ENCODE data around the gene ARHGEF2. TPM values are rescaled to one million over a fixed set of nuclear protein-coding genes. Genes with fewer than 3 reads are reported as not detected.

ARHGEF2 gene
- total and polyA plus RNA-seq, 2 of the 13 experiments (the other 11 are each of a cell fraction or from before 2014, with no cell fraction given), result 16.1 to 32.1 TPM

DNA sequence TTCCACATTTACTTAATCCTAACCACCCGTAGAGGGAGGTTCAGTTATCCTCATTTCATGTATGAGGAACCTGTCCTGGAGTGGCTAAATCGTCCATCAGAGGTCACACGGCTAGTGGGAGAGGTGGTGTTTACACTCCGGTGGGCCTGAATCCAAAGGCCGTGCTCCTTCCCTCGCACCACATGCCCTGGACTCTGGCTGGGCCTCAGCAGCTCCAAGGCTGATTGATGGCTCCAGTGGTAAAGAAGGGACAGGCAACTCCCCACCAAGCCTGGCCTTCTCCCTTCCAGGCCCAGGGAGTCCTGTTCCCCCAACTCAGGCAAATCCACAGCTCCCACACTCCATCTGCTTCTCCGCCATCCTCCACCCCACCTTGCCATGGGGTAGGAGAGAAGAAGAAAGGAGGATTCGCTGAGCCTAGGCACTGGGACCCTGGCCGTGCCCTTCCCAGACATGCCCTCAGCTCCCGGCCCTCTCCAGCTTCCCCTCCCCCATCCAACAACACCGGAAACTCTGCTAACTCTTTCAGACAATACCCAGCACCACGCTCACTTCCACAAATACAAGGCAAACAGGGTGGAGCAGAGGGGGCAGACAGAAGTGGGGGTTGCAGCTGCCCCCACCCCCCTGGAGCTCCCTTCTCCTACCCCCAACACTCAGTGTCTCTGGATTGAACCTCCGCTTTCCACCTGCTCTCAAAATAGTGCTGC, 10.9 kb downstream of the ARHGEF2 start (continued):
- no peak for TF ChIP-seq DR1 (CRISPR knock-in tag; IDR thresholded peaks at IDR 0.05)
- no peak for TF ChIP-seq FOXA1 (IDR thresholded peaks at IDR 0.05)
- peak; percentile 95 for TF ChIP-seq FOXA1 (CRISPR knock-in tag; IDR thresholded peaks at IDR 0.05)
- no peak for TF ChIP-seq ZEB1 (IDR thresholded peaks at IDR 0.05; ENCODE audit: insufficient replicate concordance, low read depth)
- TF ChIP-seq, protein P1, sequence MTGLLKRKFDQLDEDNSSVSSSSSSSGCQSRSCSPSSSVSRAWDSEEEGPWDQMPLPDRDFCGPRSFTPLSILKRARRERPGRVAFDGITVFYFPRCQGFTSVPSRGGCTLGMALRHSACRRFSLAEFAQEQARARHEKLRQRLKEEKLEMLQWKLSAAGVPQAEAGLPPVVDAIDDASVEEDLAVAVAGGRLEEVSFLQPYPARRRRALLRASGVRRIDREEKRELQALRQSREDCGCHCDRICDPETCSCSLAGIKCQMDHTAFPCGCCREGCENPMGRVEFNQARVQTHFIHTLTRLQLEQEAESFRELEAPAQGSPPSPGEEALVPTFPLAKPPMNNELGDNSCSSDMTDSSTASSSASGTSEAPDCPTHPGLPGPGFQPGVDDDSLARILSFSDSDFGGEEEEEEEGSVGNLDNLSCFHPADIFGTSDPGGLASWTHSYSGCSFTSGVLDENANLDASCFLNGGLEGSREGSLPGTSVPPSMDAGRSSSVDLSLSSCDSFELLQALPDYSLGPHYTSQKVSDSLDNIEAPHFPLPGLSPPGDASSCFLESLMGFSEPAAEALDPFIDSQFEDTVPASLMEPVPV (CRISPR knock-in tag; IDR thresholded peaks at IDR 0.05), result no peak
- peak; percentile 96 for TF ChIP-seq ZNF883 (CRISPR knock-in tag; IDR thresholded peaks at IDR 0.05; ENCODE audit: not compliant biosample characterization)
- TF ChIP-seq, protein P2, sequence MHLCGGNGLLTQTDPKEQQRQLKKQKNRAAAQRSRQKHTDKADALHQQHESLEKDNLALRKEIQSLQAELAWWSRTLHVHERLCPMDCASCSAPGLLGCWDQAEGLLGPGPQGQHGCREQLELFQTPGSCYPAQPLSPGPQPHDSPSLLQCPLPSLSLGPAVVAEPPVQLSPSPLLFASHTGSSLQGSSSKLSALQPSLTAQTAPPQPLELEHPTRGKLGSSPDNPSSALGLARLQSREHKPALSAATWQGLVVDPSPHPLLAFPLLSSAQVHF (CRISPR knock-in tag; IDR thresholded peaks at IDR 0.05), result no peak
- no peak for TF ChIP-seq KDM5A (IDR thresholded peaks at IDR 0.05; ENCODE audit: borderline replicate concordance, low read length)
- no peak for TF ChIP-seq KDM3A (CRISPR knock-in tag; IDR thresholded peaks at IDR 0.05; ENCODE audit: low read depth)
- TF ChIP-seq, protein P3, sequence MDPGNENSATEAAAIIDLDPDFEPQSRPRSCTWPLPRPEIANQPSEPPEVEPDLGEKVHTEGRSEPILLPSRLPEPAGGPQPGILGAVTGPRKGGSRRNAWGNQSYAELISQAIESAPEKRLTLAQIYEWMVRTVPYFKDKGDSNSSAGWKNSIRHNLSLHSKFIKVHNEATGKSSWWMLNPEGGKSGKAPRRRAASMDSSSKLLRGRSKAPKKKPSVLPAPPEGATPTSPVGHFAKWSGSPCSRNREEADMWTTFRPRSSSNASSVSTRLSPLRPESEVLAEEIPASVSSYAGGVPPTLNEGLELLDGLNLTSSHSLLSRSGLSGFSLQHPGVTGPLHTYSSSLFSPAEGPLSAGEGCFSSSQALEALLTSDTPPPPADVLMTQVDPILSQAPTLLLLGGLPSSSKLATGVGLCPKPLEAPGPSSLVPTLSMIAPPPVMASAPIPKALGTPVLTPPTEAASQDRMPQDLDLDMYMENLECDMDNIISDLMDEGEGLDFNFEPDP (CRISPR knock-in tag; conservative IDR thresholded peaks at IDR 0.05), result no peak
- TF ChIP-seq ZNF382 (CRISPR knock-in tag; IDR thresholded peaks at IDR 0.05; ENCODE audit: borderline replicate concordance), result no peak
- no peak for TF ChIP-seq THYN1 (CRISPR knock-in tag; IDR thresholded peaks at IDR 0.05; ENCODE audit: borderline replicate concordance, low read depth)
- TF ChIP-seq, protein P4, sequence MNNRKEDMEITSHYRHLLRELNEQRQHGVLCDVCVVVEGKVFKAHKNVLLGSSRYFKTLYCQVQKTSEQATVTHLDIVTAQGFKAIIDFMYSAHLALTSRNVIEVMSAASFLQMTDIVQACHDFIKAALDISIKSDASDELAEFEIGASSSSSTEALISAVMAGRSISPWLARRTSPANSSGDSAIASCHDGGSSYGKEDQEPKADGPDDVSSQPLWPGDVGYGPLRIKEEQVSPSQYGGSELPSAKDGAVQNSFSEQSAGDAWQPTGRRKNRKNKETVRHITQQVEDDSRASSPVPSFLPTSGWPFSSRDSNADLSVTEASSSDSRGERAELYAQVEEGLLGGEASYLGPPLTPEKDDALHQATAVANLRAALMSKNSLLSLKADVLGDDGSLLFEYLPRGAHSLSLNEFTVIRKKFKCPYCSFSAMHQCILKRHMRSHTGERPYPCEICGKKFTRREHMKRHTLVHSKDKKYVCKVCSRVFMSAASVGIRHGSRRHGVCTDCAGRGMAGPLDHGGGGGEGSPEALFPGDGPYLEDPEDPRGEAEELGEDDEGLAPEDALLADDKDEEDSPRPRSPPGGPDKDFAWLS (CRISPR knock-in tag; IDR thresholded peaks at IDR 0.05; ENCODE audit: borderline replicate concordance), result no peak
- TF ChIP-seq NKX3-1 (CRISPR knock-in tag; IDR thresholded peaks at IDR 0.05), result no peak
- TF ChIP-seq ZNF607 (CRISPR knock-in tag; IDR thresholded peaks at IDR 0.05; ENCODE audit: borderline replicate concordance), result no peak
- TF ChIP-seq MBNL3 (CRISPR knock-in tag; conservative IDR thresholded peaks at IDR 0.05), result no peak
- TF ChIP-seq RFX5 (IDR thresholded peaks at IDR 0.05; ENCODE audit: low read depth, low read length), result no peak
- TF ChIP-seq, protein P5, sequence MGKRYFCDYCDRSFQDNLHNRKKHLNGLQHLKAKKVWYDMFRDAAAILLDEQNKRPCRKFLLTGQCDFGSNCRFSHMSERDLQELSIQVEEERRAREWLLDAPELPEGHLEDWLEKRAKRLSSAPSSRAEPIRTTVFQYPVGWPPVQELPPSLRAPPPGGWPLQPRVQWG (CRISPR knock-in tag; IDR thresholded peaks at IDR 0.05; ENCODE audit: borderline replicate concordance, low read depth), result no peak
- TF ChIP-seq ZNF792 (CRISPR knock-in tag; IDR thresholded peaks at IDR 0.05), result no peak
- no peak for TF ChIP-seq NR3C1 (CRISPR knock-in tag; IDR thresholded peaks at IDR 0.05)
- TF ChIP-seq, protein P6, sequence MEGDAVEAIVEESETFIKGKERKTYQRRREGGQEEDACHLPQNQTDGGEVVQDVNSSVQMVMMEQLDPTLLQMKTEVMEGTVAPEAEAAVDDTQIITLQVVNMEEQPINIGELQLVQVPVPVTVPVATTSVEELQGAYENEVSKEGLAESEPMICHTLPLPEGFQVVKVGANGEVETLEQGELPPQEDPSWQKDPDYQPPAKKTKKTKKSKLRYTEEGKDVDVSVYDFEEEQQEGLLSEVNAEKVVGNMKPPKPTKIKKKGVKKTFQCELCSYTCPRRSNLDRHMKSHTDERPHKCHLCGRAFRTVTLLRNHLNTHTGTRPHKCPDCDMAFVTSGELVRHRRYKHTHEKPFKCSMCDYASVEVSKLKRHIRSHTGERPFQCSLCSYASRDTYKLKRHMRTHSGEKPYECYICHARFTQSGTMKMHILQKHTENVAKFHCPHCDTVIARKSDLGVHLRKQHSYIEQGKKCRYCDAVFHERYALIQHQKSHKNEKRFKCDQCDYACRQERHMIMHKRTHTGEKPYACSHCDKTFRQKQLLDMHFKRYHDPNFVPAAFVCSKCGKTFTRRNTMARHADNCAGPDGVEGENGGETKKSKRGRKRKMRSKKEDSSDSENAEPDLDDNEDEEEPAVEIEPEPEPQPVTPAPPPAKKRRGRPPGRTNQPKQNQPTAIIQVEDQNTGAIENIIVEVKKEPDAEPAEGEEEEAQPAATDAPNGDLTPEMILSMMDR (CRISPR knock-in tag; IDR thresholded peaks at IDR 0.05), result peak; percentile 39

Data from HepG2 (cell line).